ENCODE results near the gene GPR176.

GPR176 gene

GRCh38 chr15:39856357-39856756, 63.7 kb downstream of the GPR176 start:
- no peak for TF ChIP-seq CTCF (conservative IDR thresholded peaks at IDR 0.05; ENCODE audit: low read depth, low read length)
- DNase-seq (ENCODE audit: low read depth), result no peak
- H3K4me3 ChIP-seq (ENCODE audit: low read depth, low read length), result no peak overlapping the region

- H3K4me3 ChIP-seq (ENCODE audit: low read depth, low read length), result no peak overlapping the region
- no peak for TF ChIP-seq CTCF (conservative IDR thresholded peaks at IDR 0.05; ENCODE audit: low read depth, low read length)
- DNase-seq (ENCODE audit: low read depth), result peak; percentile 58
Measured at GRCh38 chr15:39855400-39855799, 64.7 kb downstream of the GPR176 start.

- DNase-seq (ENCODE audit: low read depth), result peak; percentile 61
- H3K4me3 ChIP-seq (ENCODE audit: low read depth, low read length), result no peak overlapping the region
- TF ChIP-seq CTCF (conservative IDR thresholded peaks at IDR 0.05; ENCODE audit: low read depth, low read length), result no peak
Measured at GRCh38 chr15:39854161-39854560, 65.9 kb downstream of the GPR176 start.

- H3K4me3 ChIP-seq (ENCODE audit: low read depth, low read length), result no peak overlapping the region
- DNase-seq (ENCODE audit: low read depth), result peak; percentile 88
- TF ChIP-seq CTCF (conservative IDR thresholded peaks at IDR 0.05; ENCODE audit: low read depth, low read length), result no peak
Measured at GRCh38 chr15:39852250-39852649, 67.8 kb downstream of the GPR176 start.

- TF ChIP-seq CTCF (conservative IDR thresholded peaks at IDR 0.05; ENCODE audit: low read depth, low read length), result no peak
- H3K4me3 ChIP-seq (ENCODE audit: low read depth, low read length), result no peak overlapping the region
- DNase-seq (ENCODE audit: low read depth), result peak; percentile 40
Measured at GRCh38 chr15:39851500-39852092, 68.5 kb downstream of the GPR176 start.

- H3K4me3 ChIP-seq (ENCODE audit: low read depth, low read length), result no peak overlapping the region
- peak; percentile 59 for DNase-seq (ENCODE audit: low read depth)
- TF ChIP-seq CTCF (conservative IDR thresholded peaks at IDR 0.05; ENCODE audit: low read depth, low read length), result no peak
Measured at GRCh38 chr15:39850436-39850835, 69.6 kb downstream of the GPR176 start.

GRCh38 chr15:39846108-39846507, 74.0 kb downstream of the GPR176 start:
- H3K4me3 ChIP-seq (ENCODE audit: low read depth, low read length), result no peak overlapping the region
- DNase-seq (ENCODE audit: low read depth), result peak; percentile 31
- TF ChIP-seq CTCF (conservative IDR thresholded peaks at IDR 0.05; ENCODE audit: low read depth, low read length), result no peak

All from choroid plexus epithelial cell (primary cell).